Measurements from ENCODE around the gene LAPTM5.
A peak's percentile ranks its signal among the peaks of the same experiment; 100 is the strongest.
"Not testable (repeated sequence)": the region's sequence is repeated elsewhere in the genome, so short reads cannot be mapped to it uniquely, and the experiment has no call there.

Gene LAPTM5

GRCh38 chr1:30688920-30689794 lies 68.4 kb downstream of the LAPTM5 start:
- Histone ChIP-seq H2AFZ (ENCODE audit: insufficient read depth, low read length, poor library complexity) (no peak overlapping the region), H3K9me3 (ENCODE audit: insufficient read depth, low read depth, low read length) (peaks cover 3% of the 10 kb centered on the region), H3K4me1 (ENCODE audit: control insufficient read depth in 1 of 2, insufficient read depth in 2 of 2, low read length in 2 of 2) (peaks cover 0 to 8% of the 10 kb centered on the region in 2 experiments), H2AK5ac (ENCODE audit: low read length) (no peak overlapping the region), H2BK5ac (ENCODE audit: low read depth, low read length, poor library complexity) (no peak overlapping the region), H3K4me3 (ENCODE audit: low read depth, low read length) (no peak overlapping the region), H3K4ac (ENCODE audit: low read depth, low read length) (no peak overlapping the region), H2BK120ac (ENCODE audit: insufficient read depth, low read length, poor library complexity) (no peak overlapping the region), H4K91ac (ENCODE audit: low read depth, low read length) (no peak overlapping the region), H3K36me3 (ENCODE audit: control insufficient read depth in 1 of 2, insufficient read depth in 2 of 2, low read length in 2 of 2) (no peaks in the 10 kb centered on the region), H3K14ac (ENCODE audit: low read length) (no peak overlapping the region), H3K18ac (ENCODE audit: low read length) (no peak overlapping the region), H3K27me3 (ENCODE audit: insufficient read depth, low read length) (no peaks in the 10 kb centered on the region), H2BK12ac (ENCODE audit: low read length) (no peak overlapping the region), H3K4me2 (ENCODE audit: low read length) (no peak overlapping the region), H3K9ac (ENCODE audit: low read length) (no peak overlapping the region), H4K12ac (ENCODE audit: low read depth, low read length) (no peak overlapping the region), H3K79me1 (ENCODE audit: low read length) (no peaks in the 10 kb centered on the region), H3K23ac (ENCODE audit: low read length) (no peak overlapping the region), H4K8ac (ENCODE audit: low read depth, low read length) (no peak overlapping the region), H3K79me2 (ENCODE audit: control insufficient read depth, insufficient read depth, low read length, poor library complexity) (no peaks in the 10 kb centered on the region), H3K27ac (ENCODE audit: low read depth, low read length) (no peak overlapping the region)
- no CpG with 5 or more reads among the region's 11 CpGs for WGBS (ENCODE audit: extremely low coverage, insufficient coverage, insufficient read length)
- DNase-seq = no peak

- not testable (repeated sequence) for H3K27ac ChIP-seq (ENCODE audit: low read depth, low read length); H2AFZ ChIP-seq (ENCODE audit: insufficient read depth, low read length, poor library complexity); H3K9me3 ChIP-seq (ENCODE audit: insufficient read depth, low read depth, low read length); H3K79me1 ChIP-seq (ENCODE audit: low read length); H3K36me3 ChIP-seq (ENCODE audit: control insufficient read depth in 1 of 2, insufficient read depth in 2 of 2, low read length in 2 of 2); H3K9ac ChIP-seq (ENCODE audit: low read length); H4K91ac ChIP-seq (ENCODE audit: low read depth, low read length); DNase-seq; H3K14ac ChIP-seq (ENCODE audit: low read length); H4K12ac ChIP-seq (ENCODE audit: low read depth, low read length); H3K4me1 ChIP-seq (ENCODE audit: control insufficient read depth in 1 of 2, insufficient read depth in 2 of 2, low read length in 2 of 2); H2BK12ac ChIP-seq (ENCODE audit: low read length); H2BK5ac ChIP-seq (ENCODE audit: low read depth, low read length, poor library complexity); H3K4ac ChIP-seq (ENCODE audit: low read depth, low read length); H3K27me3 ChIP-seq (ENCODE audit: insufficient read depth, low read length); H2BK120ac ChIP-seq (ENCODE audit: insufficient read depth, low read length, poor library complexity); H3K18ac ChIP-seq (ENCODE audit: low read length); H3K23ac ChIP-seq (ENCODE audit: low read length); H3K4me2 ChIP-seq (ENCODE audit: low read length); H4K8ac ChIP-seq (ENCODE audit: low read depth, low read length); H3K79me2 ChIP-seq (ENCODE audit: control insufficient read depth, insufficient read depth, low read length, poor library complexity); H3K4me3 ChIP-seq (ENCODE audit: low read depth, low read length); H2AK5ac ChIP-seq (ENCODE audit: low read length)
- WGBS (ENCODE audit: extremely low coverage, insufficient coverage, insufficient read length) = no CpG with 5 or more reads among the region's 9 CpGs
These were observed 69.1 kb downstream of the LAPTM5 start for GRCh38 chr1:30688516-30688915.

DNA sequence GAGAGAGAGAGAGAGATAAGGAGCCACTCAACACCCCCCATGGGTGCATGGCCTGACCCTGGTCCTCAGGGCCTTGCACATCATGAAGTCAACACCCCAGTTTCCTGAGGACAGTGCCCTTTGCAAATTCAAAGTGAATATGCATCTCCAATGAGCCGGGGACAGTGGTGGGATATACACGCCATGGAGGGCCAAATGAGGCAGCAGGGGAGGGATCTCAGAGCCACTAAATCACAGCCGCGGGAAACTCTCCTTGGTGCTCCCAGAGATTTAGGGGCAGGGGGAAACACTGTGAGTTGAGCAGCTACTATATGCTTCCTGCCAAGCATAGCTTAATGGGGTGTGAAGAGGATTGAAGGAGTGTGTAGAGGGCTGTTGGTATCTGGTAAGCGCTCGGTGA lies 69.7 kb downstream of the LAPTM5 start:
- Histone ChIP-seq H3K9me3 (ENCODE audit: insufficient read depth, low read depth, low read length) (peaks cover 4% of the 10 kb centered on the region), H2AFZ (ENCODE audit: insufficient read depth, low read length, poor library complexity) (no peak overlapping the region), H3K14ac (ENCODE audit: low read length) (no peak overlapping the region), H4K91ac (ENCODE audit: low read depth, low read length) (no peak overlapping the region), H2BK120ac (ENCODE audit: insufficient read depth, low read length, poor library complexity) (no peak overlapping the region), H3K18ac (ENCODE audit: low read length) (no peak overlapping the region), H3K4me2 (ENCODE audit: low read length) (no peak overlapping the region), H3K79me2 (ENCODE audit: control insufficient read depth, insufficient read depth, low read length, poor library complexity) (no peaks in the 10 kb centered on the region), H3K27me3 (ENCODE audit: insufficient read depth, low read length) (no peaks in the 10 kb centered on the region), H4K8ac (ENCODE audit: low read depth, low read length) (no peak overlapping the region), H2BK5ac (ENCODE audit: low read depth, low read length, poor library complexity) (no peak overlapping the region), H3K4me3 (ENCODE audit: low read depth, low read length) (no peak overlapping the region), H3K79me1 (ENCODE audit: low read length) (no peaks in the 10 kb centered on the region), H3K36me3 (ENCODE audit: control insufficient read depth in 1 of 2, insufficient read depth in 2 of 2, low read length in 2 of 2) (no peaks in the 10 kb centered on the region), H3K27ac (ENCODE audit: low read depth, low read length) (no peak overlapping the region), H2AK5ac (ENCODE audit: low read length) (no peak overlapping the region), H3K23ac (ENCODE audit: low read length) (no peak overlapping the region), H4K12ac (ENCODE audit: low read depth, low read length) (no peak overlapping the region), H3K4ac (ENCODE audit: low read depth, low read length) (no peak overlapping the region), H2BK12ac (ENCODE audit: low read length) (no peak overlapping the region), H3K4me1 (ENCODE audit: control insufficient read depth in 1 of 2, insufficient read depth in 2 of 2, low read length in 2 of 2) (peaks cover 0 to 8% of the 10 kb centered on the region in 2 experiments), H3K9ac (ENCODE audit: low read length) (no peak overlapping the region)
- no peak for DNase-seq
- no CpG with 5 or more reads among the region's 6 CpGs for WGBS (ENCODE audit: extremely low coverage, insufficient coverage, insufficient read length)

- Histone ChIP-seq H3K9me3 (ENCODE audit: insufficient read depth, low read depth, low read length) (peaks cover 5% of the 10 kb centered on the region), H3K79me2 (ENCODE audit: control insufficient read depth, insufficient read depth, low read length, poor library complexity) (no peaks in the 10 kb centered on the region), H3K36me3 (ENCODE audit: control insufficient read depth in 1 of 2, insufficient read depth in 2 of 2, low read length in 2 of 2) (no peaks in the 10 kb centered on the region), H3K27me3 (ENCODE audit: insufficient read depth, low read length) (no peaks in the 10 kb centered on the region), H4K12ac (ENCODE audit: low read depth, low read length) (no peak overlapping the region), H3K4me1 (ENCODE audit: control insufficient read depth in 1 of 2, insufficient read depth in 2 of 2, low read length in 2 of 2) (peaks cover 0 to 8% of the 10 kb centered on the region in 2 experiments), H2BK120ac (ENCODE audit: insufficient read depth, low read length, poor library complexity) (no peak overlapping the region), H3K4me3 (ENCODE audit: low read depth, low read length) (no peak overlapping the region), H3K4ac (ENCODE audit: low read depth, low read length) (no peak overlapping the region), H2BK5ac (ENCODE audit: low read depth, low read length, poor library complexity) (no peak overlapping the region), H2BK12ac (ENCODE audit: low read length) (no peak overlapping the region), H3K18ac (ENCODE audit: low read length) (no peak overlapping the region), H3K79me1 (ENCODE audit: low read length) (no peaks in the 10 kb centered on the region), H4K8ac (ENCODE audit: low read depth, low read length) (no peak overlapping the region), H3K4me2 (ENCODE audit: low read length) (peak overlapping the region; percentile 66), H3K14ac (ENCODE audit: low read length) (no peak overlapping the region), H3K9ac (ENCODE audit: low read length) (no peak overlapping the region), H2AFZ (ENCODE audit: insufficient read depth, low read length, poor library complexity) (no peak overlapping the region), H3K27ac (ENCODE audit: low read depth, low read length) (no peak overlapping the region), H2AK5ac (ENCODE audit: low read length) (no peak overlapping the region), H4K91ac (ENCODE audit: low read depth, low read length) (no peak overlapping the region), H3K23ac (ENCODE audit: low read length) (no peak overlapping the region)
- DNase-seq = no peak
- WGBS (ENCODE audit: extremely low coverage, insufficient coverage, insufficient read length) = no CpG with 5 or more reads among the region's 10 CpGs
These were observed 71.2 kb downstream of the LAPTM5 start for GRCh38 chr1:30686236-30686935.
